H9 (cell line): ENCODE measurements around the gene GALNT17. TPM values are rescaled to one million over a fixed set of nuclear protein-coding genes. Genes with fewer than 3 reads are reported as not detected.

Experiments
- DNase-seq: peaks from one replicate; pipeline ENCODE4 v3.0.0-alpha.2; 2017
- H2AFZ ChIP-seq: one replicate; pipeline ENCODE4 v1.6.1; 2013; ENCODE audit warnings: mild to moderate bottlenecking, low read length, control low read depth, moderate library complexity
- H2AK5ac ChIP-seq: 2 replicates; pipeline ENCODE4 v1.6.1; 2013; ENCODE audit warnings: low read length, control low read depth, mixed read lengths; ENCODE audit not compliant: insufficient read length
- H2BK120ac ChIP-seq: one replicate; pipeline ENCODE4 v1.6.1; 2013; ENCODE audit warnings: low read depth, mild to moderate bottlenecking, low read length, control low read depth, inconsistent platforms; ENCODE audit not compliant: poor library complexity, severe bottlenecking
- H2BK12ac ChIP-seq: 2 replicates; pipeline ENCODE4 v1.6.1; 2013; ENCODE audit warnings: low read length, control low read depth, mixed read lengths, low read depth; ENCODE audit not compliant: insufficient read length
- H2BK15ac ChIP-seq: 2 replicates; pipeline ENCODE4 v1.6.1; 2013; ENCODE audit warnings: low read depth, low read length, control low read depth
- H2BK20ac ChIP-seq: one replicate; pipeline ENCODE4 v1.6.1; 2013; ENCODE audit warnings: low read depth, mild to moderate bottlenecking, low read length, control low read depth, inconsistent platforms; ENCODE audit not compliant: poor library complexity, severe bottlenecking
- H2BK5ac ChIP-seq: 2 replicates; pipeline ENCODE4 v1.6.1; 2013; ENCODE audit warnings: low read length, control low read depth, mixed read lengths; ENCODE audit not compliant: insufficient read length
- H3K14ac ChIP-seq: 2 replicates; pipeline ENCODE4 v1.6.1; 2013; ENCODE audit warnings: low read length, control low read depth; ENCODE audit not compliant: insufficient read depth
- H3K18ac ChIP-seq: 2 replicates; pipeline ENCODE4 v1.6.1; 2013; ENCODE audit warnings: low read depth, mild to moderate bottlenecking, mixed read lengths, low read length, control low read depth; ENCODE audit not compliant: insufficient read length
- H3K23ac ChIP-seq: 2 replicates; pipeline ENCODE4 v1.6.1; 2013; ENCODE audit warnings: low read length, control low read depth, mixed read lengths, low read depth; ENCODE audit not compliant: insufficient read length
- H3K23me2 ChIP-seq: 2 replicates; pipeline ENCODE4 v1.6.1; 2013; ENCODE audit warnings: low read depth, mild to moderate bottlenecking, mixed read lengths, low read length, control low read depth; ENCODE audit not compliant: insufficient read length, poor library complexity, severe bottlenecking
- H3K27ac ChIP-seq: 2 replicates; pipeline ENCODE4 v1.5.1; 2013; ENCODE audit warnings: low read length, control low read depth, mixed read lengths, low read depth; ENCODE audit not compliant: insufficient read length
- H3K27me3 ChIP-seq: 2 replicates; pipeline ENCODE4 v1.6.1; 2013; ENCODE audit warnings: low read length, control low read depth, inconsistent platforms; ENCODE audit not compliant: insufficient read depth
- H3K4ac ChIP-seq: 2 replicates; pipeline ENCODE4 v1.6.1; 2013; ENCODE audit warnings: low read depth, mild to moderate bottlenecking, control low read depth, inconsistent platforms, low read length, moderate library complexity
- H3K4me1 ChIP-seq: 2 replicates; pipeline ENCODE4 v1.6.1; 2013; ENCODE audit warnings: low read length, control low read depth, inconsistent platforms; ENCODE audit not compliant: insufficient read depth
- H3K4me2 ChIP-seq: 2 replicates; pipeline ENCODE4 v1.6.1; 2013; ENCODE audit warnings: low read length, control low read depth, mixed read lengths; ENCODE audit not compliant: insufficient read length, insufficient read depth
- H3K56ac ChIP-seq: 2 replicates; pipeline ENCODE4 v1.6.1; 2013; ENCODE audit warnings: low read depth, mild to moderate bottlenecking, mixed read lengths, low read length, control low read depth; ENCODE audit not compliant: insufficient read length
- H3K79me1 ChIP-seq: 2 replicates; pipeline ENCODE4 v1.6.1; 2013; ENCODE audit warnings: low read depth, mild to moderate bottlenecking, moderate library complexity, low read length, control low read depth, inconsistent platforms; ENCODE audit not compliant: insufficient read depth, poor library complexity, severe bottlenecking
- H3K79me2 ChIP-seq: 2 replicates; pipeline ENCODE4 v1.6.1; 2013; ENCODE audit warnings: low read length, control low read depth, inconsistent platforms; ENCODE audit not compliant: insufficient read depth
- H3K9ac ChIP-seq: 2 replicates; pipeline ENCODE4 v1.6.1; 2013; ENCODE audit warnings: low read length, control low read depth, mixed read lengths; ENCODE audit not compliant: insufficient read length; ENCODE audit errors: extremely low read depth
- H3K9me3 ChIP-seq: one replicate; pipeline ENCODE4 v1.6.1; 2013; ENCODE audit warnings: low read depth, low read length, inconsistent platforms; ENCODE audit not compliant: control insufficient read depth
- H3T11ph ChIP-seq: one replicate; pipeline ENCODE4 v1.6.1; 2013; ENCODE audit warnings: mild to moderate bottlenecking, low read length, control low read depth, inconsistent platforms
- H4K20me1 ChIP-seq: one replicate; pipeline ENCODE4 v1.6.1; 2013; ENCODE audit not compliant: control insufficient read depth, insufficient read length, insufficient read depth
- H4K5ac ChIP-seq: 2 replicates; pipeline ENCODE4 v1.6.1; 2013; ENCODE audit warnings: low read depth, mild to moderate bottlenecking, mixed read lengths, low read length, control low read depth; ENCODE audit not compliant: insufficient read length
- H4K8ac ChIP-seq: replicated peaks from 2 replicates; pipeline ENCODE4 v1.6.1; 2013; ENCODE audit warnings: low read length, control low read depth, mixed read lengths, low read depth; ENCODE audit not compliant: insufficient read length
- H4K91ac ChIP-seq: 2 replicates; pipeline ENCODE4 v1.6.1; 2013; ENCODE audit warnings: low read depth, mild to moderate bottlenecking, moderate library complexity, mixed read lengths, low read length, control low read depth; ENCODE audit not compliant: insufficient read length
- H3K27ac Mint-ChIP-seq, 3 experiments: 2 replicates in 2 of 3; 3 replicates in 1 of 3; pipeline ENCODE4 v1.8.0; 2020 to 2021; ENCODE audit warnings: mixed read lengths in 3 of 3, mild to moderate bottlenecking in 1 of 3, moderate library complexity in 1 of 3
- H3K27me3 Mint-ChIP-seq: 2 replicates; pipeline ENCODE4 v1.8.0; 2021; ENCODE audit warnings: low read depth, mild to moderate bottlenecking, moderate library complexity, mixed read lengths
- H3K36me3 Mint-ChIP-seq, 3 experiments: 2 replicates in 2 of 3; 3 replicates in 1 of 3; pipeline ENCODE4 v1.8.0; 2020 to 2021; ENCODE audit warnings: low read depth in 3 of 3, mixed read lengths in 3 of 3; ENCODE audit not compliant: insufficient read depth in 1 of 3
- H3K4me1 Mint-ChIP-seq, 2 experiments: 2 replicates each; pipeline ENCODE4 v1.8.0; 2020; ENCODE audit warnings: mixed read lengths in 2 of 2
- H3K4me3 Mint-ChIP-seq, 2 experiments: 2 replicates in 1 of 2; 3 replicates in 1 of 2; pipeline ENCODE4 v1.8.0; 2020 to 2021; ENCODE audit warnings: mild to moderate bottlenecking in 2 of 2, mixed read lengths in 2 of 2, moderate library complexity in 1 of 2
- H3K9me3 Mint-ChIP-seq, 2 experiments: 2 replicates in 1 of 2; 3 replicates in 1 of 2; pipeline ENCODE4 v1.8.0; 2020; ENCODE audit warnings: mild to moderate bottlenecking in 2 of 2, mixed read lengths in 2 of 2, moderate library complexity in 1 of 2
- CTCF ChIP-seq: fragments of 200-600 bp; sonication (generic); conservative IDR thresholded peaks from 3 replicates; pipeline ENCODE4 v1.8.0; 2021; ENCODE audit warnings: antibody characterized with exemption, mild to moderate bottlenecking
- WGBS: extraction: QIAGEN DNeasy Blood & Tissue Kit; methylation state at CpG from one replicate; pipeline ENCODE4 v1.1.7; 2013; ENCODE audit warnings: missing lambda C conversion rate, low lambda C conversion rate, mixed read lengths; ENCODE audit not compliant: insufficient read length; ENCODE audit errors: extremely low coverage; 5-methylcytosine and 5-hydroxymethylcytosine counted together
- total RNA-seq: library from RNA; stranded (reverse); gene quantifications from 2 replicates; pipeline ENCODE4 v1.2.1, GENCODE V29; 2021

GALNT17 gene
- total RNA-seq, 1 experiment from 2014 or later: 43.2 TPM

GRCh38 chr7:71112436-71112835, 19.5 kb upstream of the GALNT17 start:
- peaks cover 2 to 4% (median 2%) of the 10 kb centered on the region in 3 experiments; a peak in 6 of 7 replicates for H3K36me3 Mint-ChIP-seq
- Histone ChIP-seq H4K8ac (no peak overlapping the region), H2AFZ (no peak overlapping the region), H3K27me3 (no peaks in the 10 kb centered on the region), H3K79me1 (no peaks in the 10 kb centered on the region), H2BK15ac (no peak overlapping the region), H3K4me1 (0 out of 2 replicates have a peak, but pooled peaks cover 4% of the 10 kb centered on the region), H2BK5ac (no peak overlapping the region), H2BK12ac (no peak overlapping the region), H3K56ac (no peak overlapping the region), H4K20me1 (no peaks in the 10 kb centered on the region), H3K9me3 (no peaks in the 10 kb centered on the region), H3K9ac (no peak overlapping the region), H3T11ph (no peak overlapping the region), H3K4me2 (no peak overlapping the region), H2BK20ac (no peak overlapping the region), H2BK120ac (no peak overlapping the region), H3K79me2 (no peaks in the 10 kb centered on the region), H3K27ac (no peak overlapping the region), H3K18ac (no peak overlapping the region), H4K5ac (no peak overlapping the region), H3K14ac (no peak overlapping the region), H3K4ac (no peak overlapping the region), H3K23me2 (no peaks in the 10 kb centered on the region), H3K23ac (no peak overlapping the region), H2AK5ac (no peak overlapping the region), H4K91ac (no peak overlapping the region)
- peaks cover 29 to 31% of the 10 kb centered on the region in 2 experiments for H3K4me1 Mint-ChIP-seq
- DNase-seq: no peak
- H3K9me3 Mint-ChIP-seq: peaks cover 4 to 6% of the 10 kb centered on the region in 2 experiments
- peaks cover 3% of the 10 kb centered on the region for H3K27me3 Mint-ChIP-seq
- no peak overlapping the region for H3K27ac Mint-ChIP-seq
- TF ChIP-seq CTCF: no peak
- no peak overlapping the region for H3K4me3 Mint-ChIP-seq
- WGBS: no CpG with 5 or more reads among the region's 4 CpGs
